HEK293T (cell line): ENCODE measurements around the gene ATAD2B.
"Not testable (repeated sequence)": the region's sequence is repeated elsewhere in the genome, so short reads cannot be mapped to it uniquely, and the experiment has no call there.

ENCODE experiments used
- CTCF ChIA-PET: fragments of 350-600 bp; formaldehyde crosslinking; extraction: SDS; loops from one replicate; lab custom pipeline; 2021; ENCODE audit warnings: antibody characterized with exemption, inconsistent platforms; lab: Yijun Ruan, JAX
- POLR2A ChIA-PET: fragments of 350-600 bp; formaldehyde crosslinking; extraction: SDS; loops from one replicate; lab custom pipeline; 2020; ENCODE audit warnings: antibody characterized with exemption, inconsistent platforms; lab: Yijun Ruan, JAX
- DNase-seq: peaks from one replicate; pipeline ENCODE4 v3.0.0; 2012; ENCODE audit warnings: mixed read lengths; ENCODE audit errors: extremely low spot score
- ARNT ChIP-seq: fragments of 450-650 bp; IDR thresholded peaks from 2 replicates; pipeline ENCODE4 v1.6.1; 2017; ENCODE audit warnings: mild to moderate bottlenecking
- BHLHE40 ChIP-seq: fragments of 450-650 bp; IDR thresholded peaks from 2 replicates; pipeline ENCODE4 v1.6.1; 2016; ENCODE audit warnings: mild to moderate bottlenecking, moderate library complexity, borderline replicate concordance
- CTBP1 ChIP-seq: fragments of 450-650 bp; IDR thresholded peaks from 2 replicates; pipeline ENCODE4 v1.6.1; 2016; ENCODE audit warnings: borderline replicate concordance
- ELF4 ChIP-seq: fragments of 450-650 bp; IDR thresholded peaks from 2 replicates; pipeline ENCODE4 v1.6.1; 2017; ENCODE audit warnings: antibody characterized with exemption
- FOXA1 ChIP-seq: fragments of 450-650 bp; IDR thresholded peaks from 2 replicates; pipeline ENCODE4 v1.6.1; 2016; ENCODE audit warnings: mild to moderate bottlenecking
- FOXK2 ChIP-seq: fragments of 450-650 bp; IDR thresholded peaks from 2 replicates; pipeline ENCODE4 v1.6.1; 2016; ENCODE audit warnings: mild to moderate bottlenecking
- FOXM1 ChIP-seq: fragments of 450-650 bp; IDR thresholded peaks from 2 replicates; pipeline ENCODE4 v1.6.1; 2017; ENCODE audit warnings: mild to moderate bottlenecking, borderline replicate concordance
- HDGF ChIP-seq: fragments of 450-650 bp; IDR thresholded peaks from 2 replicates; pipeline ENCODE4 v1.6.1; 2017; ENCODE audit warnings: antibody characterized with exemption, borderline replicate concordance
- L3MBTL2 ChIP-seq: fragments of 450-650 bp; conservative IDR thresholded peaks from 2 replicates; pipeline ENCODE4 v1.6.1; 2016; ENCODE audit warnings: mild to moderate bottlenecking
- LEF1 ChIP-seq: fragments of 450-650 bp; IDR thresholded peaks from 2 replicates; pipeline ENCODE4 v1.6.1; 2017; ENCODE audit warnings: mild to moderate bottlenecking, borderline replicate concordance
- NFRKB ChIP-seq: fragments of 450-650 bp; IDR thresholded peaks from 2 replicates; pipeline ENCODE4 v1.6.1; 2016; ENCODE audit warnings: mild to moderate bottlenecking, moderate library complexity
- SP1 ChIP-seq: fragments of 450-650 bp; IDR thresholded peaks from 2 replicates; pipeline ENCODE4 v1.6.1; 2017
- SUZ12 ChIP-seq: fragments of 450-650 bp; IDR thresholded peaks from 2 replicates; pipeline ENCODE4 v1.6.1; 2016; ENCODE audit warnings: mild to moderate bottlenecking
- TARDBP ChIP-seq: fragments of 450-650 bp; IDR thresholded peaks from 2 replicates; pipeline ENCODE4 v1.6.1; 2016
- ZNF384 ChIP-seq: fragments of 450-650 bp; IDR thresholded peaks from 2 replicates; pipeline ENCODE4 v1.6.1; 2016
- TF ChIP-seq, protein P1 (sequence below): fragments of 450-650 bp; IDR thresholded peaks from 2 replicates; pipeline ENCODE4 v1.6.1; 2016

Gene ATAD2B

GRCh38 chr2:23782126-23782525, 144.8 kb downstream of the ATAD2B start:
- POLR2A ChIA-PET = no interaction called here
- DNase-seq = no peak
- CTCF ChIA-PET = no interaction called here
- TF ChIP-seq, protein P1, sequence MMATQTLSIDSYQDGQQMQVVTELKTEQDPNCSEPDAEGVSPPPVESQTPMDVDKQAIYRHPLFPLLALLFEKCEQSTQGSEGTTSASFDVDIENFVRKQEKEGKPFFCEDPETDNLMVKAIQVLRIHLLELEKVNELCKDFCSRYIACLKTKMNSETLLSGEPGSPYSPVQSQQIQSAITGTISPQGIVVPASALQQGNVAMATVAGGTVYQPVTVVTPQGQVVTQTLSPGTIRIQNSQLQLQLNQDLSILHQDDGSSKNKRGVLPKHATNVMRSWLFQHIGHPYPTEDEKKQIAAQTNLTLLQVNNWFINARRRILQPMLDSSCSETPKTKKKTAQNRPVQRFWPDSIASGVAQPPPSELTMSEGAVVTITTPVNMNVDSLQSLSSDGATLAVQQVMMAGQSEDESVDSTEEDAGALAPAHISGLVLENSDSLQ = 0 out of 2 replicates have a peak, but pooled peaks have one; percentile 6
- no peak for TF ChIP-seq ELF4

- CTCF ChIA-PET = interaction anchor here (0.6 kb wide), 1 partner anchor 285 kb away, joined by 3 read pairs; no protein-coding TSS in a partner anchor
Observed at GRCh38 chr2:23780465-23780864, 146.5 kb downstream of the ATAD2B start.

GRCh38 chr2:23777826-23778225, 149.1 kb downstream of the ATAD2B start:
- no peak for DNase-seq
- ChIA-PET POLR2A (interaction anchor here (0.6 kb wide), 1 partner anchor 428 kb away, joined by 3 read pairs; no protein-coding TSS in a partner anchor), CTCF (no interaction called here)
- TF ChIP-seq ELF4 (no peak), CTBP1 (no peak), SUZ12 (no peak), L3MBTL2 (no peak)

More at GRCh38 chr2:23780465-23780864, 146.5 kb downstream of the ATAD2B start:
- DNase-seq, POLR2A ChIA-PET: not testable (repeated sequence)

GRCh38 chr2:23776021-23776420, 150.9 kb downstream of the ATAD2B start:
- TF ChIP-seq ZNF384 (no peak), FOXA1 (no peak), SUZ12 (no peak), HDGF (no peak), ELF4 (no peak), LEF1 (no peak), FOXM1 (no peak), CTBP1 (no peak), NFRKB (no peak), FOXK2 (no peak), BHLHE40 (no peak)
- ChIA-PET CTCF (no interaction called here), POLR2A (no interaction called here)
- DNase-seq = no peak

GRCh38 chr2:23772684-23773083, 154.2 kb downstream of the ATAD2B start:
- ChIA-PET POLR2A (no interaction called here), CTCF (no interaction called here)
- TF ChIP-seq ARNT (no peak), ELF4 (no peak), FOXK2 (no peak), LEF1 (no peak), BHLHE40 (no peak), SUZ12 (no peak), ZNF384 (no peak), TARDBP (no peak), FOXM1 (no peak), FOXA1 (no peak)
- TF ChIP-seq, protein P1 = no peak

GRCh38 chr2:23772056-23772455, 154.9 kb downstream of the ATAD2B start:
- CTCF ChIA-PET = no interaction called here
- no peak for DNase-seq
- POLR2A ChIA-PET = no interaction called here
- TF ChIP-seq FOXK2 = no peak
- TF ChIP-seq BHLHE40 = no peak

More at GRCh38 chr2:23772684-23773083, 154.2 kb downstream of the ATAD2B start:
- no peak for DNase-seq

- ChIA-PET POLR2A (no interaction called here), CTCF (no interaction called here)
- no peak for DNase-seq
Observed at GRCh38 chr2:23769364-23769763, 157.6 kb downstream of the ATAD2B start.

DNA sequence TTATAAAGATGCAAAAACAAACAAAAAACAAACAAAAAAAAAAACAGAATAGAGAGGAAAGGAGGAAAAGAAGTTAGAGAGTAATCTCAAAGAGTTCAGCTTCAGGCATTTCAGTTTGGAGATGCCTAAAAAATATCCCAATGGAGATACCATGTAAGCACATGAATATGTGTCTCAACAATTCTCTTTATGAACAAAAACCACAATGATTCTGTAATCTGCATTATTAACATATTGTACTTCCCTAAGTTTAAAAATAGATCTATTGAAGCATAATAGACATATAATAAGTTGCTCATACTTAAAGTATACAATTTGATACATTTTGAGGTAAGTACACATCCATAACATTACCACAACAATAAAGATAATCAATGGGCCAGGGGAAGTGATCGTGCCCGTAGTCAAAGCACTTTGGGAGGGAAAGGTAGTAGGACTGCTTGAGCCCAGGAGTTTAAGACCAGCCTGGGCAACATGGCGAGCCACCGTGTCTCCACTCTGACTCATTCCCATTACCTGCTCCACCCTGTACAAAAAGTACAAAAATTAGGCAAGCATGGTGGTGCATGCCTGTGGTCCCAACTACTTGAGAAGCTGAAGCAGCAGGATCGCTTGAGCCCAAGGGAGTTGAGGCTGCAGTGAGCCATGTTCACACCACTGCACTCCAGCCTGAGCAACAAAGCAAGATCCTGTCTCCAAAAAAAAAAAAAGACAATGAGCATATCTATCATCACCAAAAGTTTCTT, 158.9 kb downstream of the ATAD2B start:
- ChIA-PET POLR2A (no interaction called here), CTCF (no interaction called here)
- TF ChIP-seq LEF1 (no peak), FOXM1 (no peak), ARNT (no peak), ELF4 (no peak), FOXA1 (no peak), CTBP1 (no peak), TARDBP (no peak), FOXK2 (no peak), NFRKB (no peak), L3MBTL2 (no peak), ZNF384 (no peak)
- TF ChIP-seq, protein P1 = no peak
- no peak for DNase-seq

More at GRCh38 chr2:23769364-23769763, 157.6 kb downstream of the ATAD2B start:
- TF ChIP-seq TARDBP (no peak), NFRKB (no peak), SP1 (no peak), L3MBTL2 (no peak)
